Stromal cell of bone marrow (primary cell): ENCODE measurements around the gene NEURL1B.
"Not testable (repeated sequence)": the region's sequence is repeated elsewhere in the genome, so short reads cannot be mapped to it uniquely, and the experiment has no call there.

Experiments
- DNase-seq: peaks from one replicate; pipeline ENCODE4 v3.0.0-alpha.2; 2012; ENCODE audit warnings: low read depth

The NEURL1B gene

DNA sequence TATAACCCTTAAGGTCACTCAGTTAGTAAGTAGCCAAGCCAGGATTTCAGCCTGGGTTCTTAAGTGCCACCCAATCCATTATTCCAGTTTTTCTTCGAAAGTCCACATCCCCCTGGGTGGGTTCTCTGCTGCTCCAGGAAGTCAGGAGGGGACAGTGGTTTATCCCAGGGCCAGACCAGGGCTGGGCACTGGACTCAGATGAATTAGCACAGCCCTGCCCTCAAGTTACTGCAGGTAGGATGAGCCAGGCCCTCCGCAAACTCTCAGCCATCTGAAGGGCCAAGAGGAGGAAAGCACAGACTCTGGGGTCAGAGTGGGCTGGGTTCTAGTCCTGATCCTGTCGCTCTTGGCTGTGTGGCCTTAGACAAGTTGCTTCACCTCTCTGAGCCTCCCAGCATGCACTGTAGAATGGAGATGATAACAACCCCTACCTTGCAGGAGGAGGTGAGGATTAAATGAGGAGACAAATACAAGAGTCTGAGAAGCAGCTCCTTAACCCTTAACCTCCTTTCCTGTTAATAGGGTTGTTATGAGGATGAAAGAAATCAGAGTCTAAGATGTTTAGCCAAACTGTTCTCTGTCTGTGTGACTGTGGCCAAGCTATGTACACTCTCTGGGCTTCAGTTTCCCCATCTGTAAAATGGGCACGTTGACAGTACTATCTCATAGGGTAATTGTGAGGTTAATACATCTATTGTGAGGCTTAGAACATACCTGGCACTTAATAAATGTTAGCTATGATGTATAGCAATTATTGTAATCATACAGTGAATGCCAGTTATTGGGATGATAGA is 6.8 kb upstream of the NEURL1B start:
- no peak for DNase-seq

DNA sequence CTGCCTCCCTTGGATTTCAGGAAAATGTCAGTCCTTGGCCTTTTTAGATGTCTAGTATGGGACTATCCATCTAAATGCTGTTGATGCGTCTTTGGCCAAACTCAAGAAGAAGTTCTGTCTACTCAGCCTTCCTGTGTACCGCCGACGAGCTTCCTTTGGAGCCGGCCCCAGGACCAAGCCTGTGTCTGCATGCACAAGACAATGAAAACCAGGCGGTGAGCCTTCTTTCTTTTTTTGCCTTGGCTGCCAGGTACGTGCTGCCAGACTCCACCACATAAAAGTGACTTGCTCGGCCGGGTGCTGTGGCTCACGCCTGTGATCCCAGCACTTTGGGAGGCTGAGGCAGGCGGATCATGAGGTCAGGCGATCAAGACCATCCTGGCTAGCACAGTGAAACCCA is 6.0 kb upstream of the NEURL1B start:
- DNase-seq = no peak

DNA sequence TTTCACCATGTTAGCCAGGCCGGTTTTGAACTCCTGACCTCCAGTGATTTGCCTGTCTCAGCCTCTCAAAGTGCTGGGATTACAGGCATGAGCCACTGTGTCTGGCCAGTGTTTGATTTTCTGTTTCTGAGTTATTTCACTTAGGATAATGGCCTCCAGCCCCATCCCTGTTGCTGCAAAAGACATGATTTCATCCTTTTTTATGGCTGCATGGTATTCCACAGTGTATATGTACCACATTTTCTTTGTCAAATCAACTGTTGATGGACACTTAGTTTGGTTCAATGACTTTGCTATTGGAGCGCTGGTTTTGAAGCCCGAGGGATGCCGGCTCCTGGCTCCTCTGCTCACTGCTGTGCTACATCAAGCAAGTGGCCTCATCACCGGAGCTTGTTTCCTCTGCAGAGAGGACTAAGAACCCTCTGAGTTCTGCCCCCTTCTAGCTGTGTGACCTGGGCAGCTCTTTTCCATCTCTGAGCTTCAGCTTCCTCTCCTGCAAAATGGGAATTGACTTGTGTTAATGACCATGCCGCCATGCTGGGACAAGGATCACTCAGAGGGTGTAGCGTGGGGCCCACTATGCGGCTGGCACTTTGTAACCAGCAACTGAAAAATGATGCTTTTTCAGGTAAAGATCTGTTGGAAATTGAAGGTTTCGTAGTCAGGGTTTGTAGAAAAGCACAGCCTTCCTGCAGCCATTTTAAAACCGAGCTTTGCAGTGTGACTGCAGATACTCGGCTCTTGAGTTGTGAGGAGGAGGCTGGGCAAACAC is 4.6 kb upstream of the NEURL1B start:
- no peak for DNase-seq

DNA sequence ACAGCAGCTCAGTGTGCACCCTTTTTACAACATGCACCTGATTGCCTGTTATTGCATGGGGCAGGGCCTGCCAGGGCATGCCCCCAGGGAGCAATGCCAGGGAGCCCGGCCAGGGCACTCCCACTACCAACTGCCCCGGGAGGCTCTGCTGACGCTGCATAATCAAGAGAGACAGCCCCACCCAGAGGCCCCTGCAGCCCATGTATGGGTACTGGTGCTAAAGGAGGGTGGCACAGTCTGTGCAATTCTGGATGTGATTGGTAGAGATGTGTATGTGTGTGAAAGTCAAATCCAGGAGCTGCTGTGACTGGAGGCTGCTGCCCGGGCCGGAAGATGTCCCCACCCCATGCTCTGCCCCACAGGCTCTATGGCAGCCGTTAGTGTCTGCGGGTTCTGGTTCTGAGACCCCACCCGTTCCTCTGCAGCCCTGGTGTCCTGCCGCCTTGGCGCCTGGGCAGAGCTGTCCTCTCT is 3.9 kb upstream of the NEURL1B start:
- no peak for DNase-seq

DNA sequence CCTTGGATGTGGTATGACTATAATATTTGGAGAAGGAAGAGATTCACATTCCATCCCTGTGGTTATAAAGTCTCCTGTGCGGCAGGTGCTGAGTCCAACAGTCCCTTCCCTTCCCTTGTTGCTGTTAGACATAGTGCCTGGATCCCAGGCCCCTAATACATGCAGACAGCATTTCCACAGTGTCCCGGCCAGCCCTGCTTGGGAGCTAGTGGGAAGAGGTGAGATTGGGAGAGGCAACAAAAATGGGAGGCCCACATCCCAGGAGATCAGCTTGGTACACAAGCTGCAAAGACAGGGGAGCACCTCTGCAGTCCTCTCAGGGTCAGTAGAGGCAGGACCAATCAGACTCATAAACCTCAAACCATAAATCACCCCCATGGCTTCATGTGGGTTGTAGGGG is 3.3 kb upstream of the NEURL1B start:
- DNase-seq = no peak

DNA sequence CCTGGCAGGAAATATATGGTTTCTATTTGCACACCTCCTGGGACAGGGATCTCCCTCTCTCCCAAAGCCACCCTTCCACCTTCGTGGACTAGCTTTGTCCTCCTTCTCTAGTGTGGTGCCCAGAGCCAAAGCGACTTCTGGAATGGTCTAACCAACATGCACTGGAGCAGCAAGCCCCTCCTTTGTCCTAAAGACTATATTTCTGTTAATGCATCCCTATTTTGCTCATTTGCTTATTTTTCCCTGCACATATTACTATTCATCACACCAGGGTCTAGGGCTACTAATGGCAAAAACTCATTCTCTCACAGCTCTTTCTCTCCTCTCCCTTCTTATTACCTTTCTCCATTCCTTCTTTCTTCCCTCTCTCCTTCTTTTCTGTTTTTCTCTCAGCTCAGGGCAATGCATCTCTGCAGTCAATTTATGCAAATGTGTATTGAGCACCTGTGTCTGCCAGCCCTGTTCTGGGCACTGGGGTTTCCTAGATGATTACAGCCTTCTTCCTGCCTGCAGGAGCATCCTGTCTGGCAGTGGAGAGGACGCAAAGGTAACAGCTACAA is 2.8 kb upstream of the NEURL1B start:
- DNase-seq = no peak

DNA sequence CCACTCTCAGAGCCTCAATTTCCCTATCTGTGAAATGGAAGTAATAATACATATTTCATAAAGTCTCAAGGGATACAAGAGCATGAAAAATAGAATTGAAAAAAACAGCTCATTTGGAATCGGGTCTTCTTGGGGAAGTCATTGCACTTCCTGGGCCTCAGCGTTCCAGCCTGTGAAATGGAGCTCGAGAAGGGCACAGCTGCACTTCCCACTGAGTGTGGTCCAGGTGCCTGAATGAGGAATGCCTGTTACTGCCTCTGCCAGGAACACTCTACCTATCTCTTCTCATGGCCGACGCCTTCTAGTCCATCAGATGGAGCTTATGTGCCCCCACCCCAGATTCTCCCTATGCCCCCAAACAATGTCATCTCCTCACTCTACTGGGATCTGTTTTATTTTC is 924 bp upstream of the NEURL1B start:
- DNase-seq = no peak

DNA sequence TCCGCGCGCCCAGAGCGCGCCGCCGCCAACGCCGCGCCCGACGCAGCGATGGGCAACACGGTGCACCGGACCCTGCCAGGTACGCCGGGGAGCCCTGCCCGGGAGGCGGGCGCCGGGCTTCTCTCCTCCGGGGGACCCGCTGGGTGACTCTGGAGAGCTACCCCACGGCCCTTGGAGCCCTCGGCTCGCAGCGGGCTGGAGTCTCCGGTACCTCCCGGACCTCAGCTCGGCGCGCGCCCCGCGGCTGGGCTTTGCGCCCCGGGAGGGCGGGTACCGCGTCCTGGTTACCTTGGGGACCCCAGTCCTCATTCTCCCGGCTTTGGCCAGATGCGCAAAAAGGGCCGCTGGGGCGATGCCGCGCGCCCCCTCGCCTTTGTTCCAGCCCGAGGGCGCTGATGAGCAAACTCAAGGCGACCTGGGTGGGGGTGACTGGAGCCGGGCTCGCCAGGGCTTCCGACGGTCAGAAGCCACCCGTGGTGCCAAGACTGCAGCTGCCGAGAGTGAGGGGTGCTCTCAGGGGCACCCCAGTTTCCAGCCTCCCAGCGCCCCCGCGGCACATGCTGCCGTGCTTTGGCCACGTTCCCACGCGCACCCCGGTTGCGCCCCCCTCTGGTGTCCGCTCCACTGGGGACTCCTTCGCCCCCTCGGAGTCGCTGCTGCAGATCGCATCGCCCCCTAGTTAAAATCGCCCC is 442 bp downstream of the NEURL1B start:
- no peak for DNase-seq

DNA sequence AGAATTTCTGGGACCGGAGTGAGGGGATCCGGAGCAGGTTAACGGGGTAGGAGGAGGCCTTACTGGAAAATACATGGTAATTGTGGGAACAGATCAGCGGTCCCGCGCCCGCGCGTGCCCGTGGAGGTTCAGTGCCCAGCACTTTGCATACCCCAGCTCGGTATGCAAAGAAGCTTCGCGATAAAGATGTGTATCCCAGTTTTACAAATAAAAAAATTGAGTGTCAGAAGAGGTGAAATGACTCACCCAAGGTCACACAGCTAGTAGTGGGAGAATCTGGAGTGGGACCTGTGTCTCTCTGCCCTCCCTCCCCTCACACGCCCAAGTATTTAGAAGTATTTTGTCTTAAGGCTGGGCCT is 967 bp downstream of the NEURL1B start:
- DNase-seq = no peak

DNA sequence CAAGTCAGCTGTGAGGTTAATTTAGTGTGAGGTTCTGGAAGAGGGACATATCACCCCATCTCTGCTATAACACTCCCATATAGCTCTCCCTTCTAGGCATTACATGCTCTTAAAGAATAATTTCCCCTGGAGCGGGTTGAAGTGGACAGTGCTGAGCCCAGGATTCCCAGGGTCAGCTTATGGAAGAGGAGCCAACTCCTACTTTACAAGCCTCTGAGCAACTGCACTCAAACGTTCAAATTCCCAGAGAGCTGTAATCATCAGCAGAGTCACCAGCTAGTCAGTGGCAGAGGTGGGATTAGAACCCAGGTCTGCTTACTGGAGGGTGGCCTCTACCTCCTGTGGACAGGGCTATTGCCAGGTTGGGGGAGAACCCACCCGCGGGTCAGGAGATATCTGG is 1.4 kb downstream of the NEURL1B start:
- no peak for DNase-seq

DNA sequence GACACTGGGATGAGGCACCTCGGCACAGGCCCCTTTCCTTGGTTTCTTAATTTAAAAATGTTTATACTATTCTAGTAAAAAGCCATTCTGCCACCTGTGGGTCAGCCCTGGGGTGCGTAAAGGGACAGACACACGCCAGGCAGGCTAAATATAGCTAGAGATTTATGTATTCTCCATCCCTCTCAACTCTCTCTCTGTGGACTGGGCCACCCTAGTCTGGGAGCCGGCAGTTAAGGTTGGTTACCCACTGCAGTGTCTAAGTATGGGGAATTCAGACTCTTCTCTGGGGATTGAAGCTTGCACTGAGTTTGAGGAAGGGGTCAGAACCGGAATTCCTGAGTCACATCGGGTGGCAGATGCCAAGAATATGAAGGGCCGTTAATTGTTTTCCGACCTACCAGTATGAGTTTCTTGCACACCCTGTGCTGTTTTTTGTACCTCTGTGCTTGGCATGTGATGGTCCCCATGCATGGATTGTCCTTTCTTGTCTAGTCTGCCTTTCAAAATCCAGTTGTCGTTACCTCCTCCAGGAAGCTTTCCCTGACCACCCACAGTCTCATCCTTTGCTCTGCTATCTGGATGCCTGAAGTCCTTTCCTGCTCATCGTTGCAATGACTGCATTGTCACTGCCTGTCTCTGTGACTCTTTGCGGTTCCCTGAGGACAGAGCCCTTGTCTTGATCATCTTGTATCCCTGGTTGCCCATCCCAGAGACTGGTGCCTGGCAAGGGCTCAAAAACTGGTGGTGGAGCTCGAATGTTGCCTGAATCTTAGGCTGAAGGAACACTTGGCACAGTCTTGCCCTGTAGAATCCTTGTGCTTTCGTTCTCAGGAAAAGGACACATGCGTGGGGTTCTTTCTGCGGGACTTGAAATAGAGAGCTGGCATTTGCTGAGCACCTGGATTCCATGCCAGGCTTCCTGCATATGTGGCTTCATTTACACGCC is 2.1 kb downstream of the NEURL1B start:
- DNase-seq = no peak

DNA sequence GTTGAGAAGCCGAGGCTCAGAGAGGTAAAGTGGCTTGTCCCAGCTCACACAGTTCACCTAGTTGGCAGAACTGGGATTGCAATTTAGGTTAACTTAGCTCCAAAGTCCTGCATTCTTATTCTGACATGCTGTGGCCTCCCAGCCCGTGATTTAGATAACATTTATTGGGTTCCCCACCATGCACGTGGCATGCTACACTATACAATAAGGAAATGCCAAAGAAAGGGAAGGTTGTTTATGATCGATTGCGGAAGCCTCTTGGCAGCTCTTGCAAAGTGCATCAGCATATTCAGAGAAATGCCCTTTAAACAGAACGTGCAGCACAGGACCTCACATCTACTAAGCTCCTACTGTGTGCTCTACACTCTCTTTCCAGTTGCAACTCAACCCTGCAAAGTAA is 3.2 kb downstream of the NEURL1B start:
- DNase-seq = no peak

DNA sequence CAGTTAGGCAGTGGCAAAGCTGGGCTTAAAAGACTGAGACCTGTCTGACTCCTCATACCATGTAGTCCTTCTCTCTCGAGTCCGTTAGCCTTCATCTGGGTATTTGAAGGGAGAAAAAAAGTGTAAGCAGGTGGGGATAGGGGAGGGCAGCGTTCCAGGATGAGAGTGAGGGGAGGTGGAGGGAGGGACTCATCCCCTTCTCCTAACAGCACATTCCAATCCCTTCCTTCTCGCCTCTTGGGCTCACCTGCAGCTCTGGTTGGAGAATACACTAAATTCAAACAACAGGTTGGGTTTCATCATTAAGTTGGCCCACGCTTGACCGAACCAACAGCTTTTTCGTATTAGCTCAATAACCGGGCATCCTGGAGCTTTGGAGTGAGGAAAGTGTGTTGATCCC is 3.6 kb downstream of the NEURL1B start:
- no peak for DNase-seq

DNA sequence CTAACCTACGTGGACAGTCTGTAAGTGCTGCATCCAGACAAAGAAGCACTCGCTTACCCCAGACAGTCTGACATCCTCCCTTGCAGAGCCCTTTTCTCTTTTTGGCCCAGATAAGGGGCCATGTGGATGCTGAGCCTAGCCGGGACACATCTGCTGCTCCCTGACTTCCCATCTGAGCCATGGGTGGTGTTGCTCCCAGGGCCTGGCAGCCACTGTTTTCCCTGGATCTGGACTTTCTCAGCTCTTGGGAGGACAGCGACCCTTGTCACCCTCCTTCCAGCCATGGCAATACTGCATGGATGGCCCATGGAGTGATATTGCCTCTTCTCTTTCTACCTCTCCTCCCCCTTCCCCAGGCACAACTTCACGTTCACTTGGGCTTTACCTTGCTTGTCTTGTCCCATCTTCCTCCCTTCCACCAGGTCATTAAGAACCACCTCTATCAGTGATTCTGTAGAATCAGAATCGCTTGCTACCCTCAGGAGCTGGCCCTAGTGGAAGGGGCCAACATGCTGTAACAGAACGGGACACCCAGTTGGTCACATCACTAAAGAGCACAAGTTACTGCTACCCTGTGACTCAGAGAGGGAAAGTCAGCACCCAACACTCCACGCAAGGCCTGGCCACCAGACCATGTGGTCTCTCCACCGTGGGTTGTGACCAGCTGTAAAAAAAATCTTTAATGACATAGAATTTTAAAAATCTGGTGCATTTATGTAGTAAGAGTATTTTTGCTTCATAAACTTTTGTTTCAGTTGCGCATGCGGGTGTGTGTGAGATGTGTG is 4.4 kb downstream of the NEURL1B start:
- DNase-seq = no peak

DNA sequence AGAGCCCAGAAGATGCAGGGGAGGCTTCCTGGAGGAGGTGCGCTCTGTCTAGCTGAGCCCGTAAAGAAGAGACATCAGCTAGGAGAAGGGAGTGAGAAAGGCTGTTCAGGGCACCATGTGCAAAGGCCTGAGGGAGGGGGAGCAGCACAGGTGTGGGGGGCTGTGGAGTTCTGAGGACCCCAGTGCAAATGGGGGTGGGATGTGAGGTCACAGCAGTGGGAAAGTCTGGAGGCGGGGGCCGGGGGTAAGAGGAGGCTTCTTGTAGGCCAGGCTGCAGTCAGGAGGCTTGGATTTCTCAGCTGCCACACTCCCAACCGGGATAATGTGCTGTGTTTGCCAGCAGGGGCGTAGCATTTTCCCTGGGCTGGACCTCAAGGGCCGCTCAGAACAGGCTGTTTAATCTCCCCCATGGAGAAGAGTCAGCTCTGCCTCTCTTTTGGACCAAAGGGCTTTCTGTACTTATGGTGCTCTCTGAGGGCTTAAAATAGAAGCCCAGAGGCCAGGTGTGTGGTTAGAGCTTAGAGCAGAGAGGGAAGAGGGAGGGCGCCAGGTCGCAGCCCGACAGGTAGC is 5.7 kb downstream of the NEURL1B start:
- DNase-seq = no peak

DNA sequence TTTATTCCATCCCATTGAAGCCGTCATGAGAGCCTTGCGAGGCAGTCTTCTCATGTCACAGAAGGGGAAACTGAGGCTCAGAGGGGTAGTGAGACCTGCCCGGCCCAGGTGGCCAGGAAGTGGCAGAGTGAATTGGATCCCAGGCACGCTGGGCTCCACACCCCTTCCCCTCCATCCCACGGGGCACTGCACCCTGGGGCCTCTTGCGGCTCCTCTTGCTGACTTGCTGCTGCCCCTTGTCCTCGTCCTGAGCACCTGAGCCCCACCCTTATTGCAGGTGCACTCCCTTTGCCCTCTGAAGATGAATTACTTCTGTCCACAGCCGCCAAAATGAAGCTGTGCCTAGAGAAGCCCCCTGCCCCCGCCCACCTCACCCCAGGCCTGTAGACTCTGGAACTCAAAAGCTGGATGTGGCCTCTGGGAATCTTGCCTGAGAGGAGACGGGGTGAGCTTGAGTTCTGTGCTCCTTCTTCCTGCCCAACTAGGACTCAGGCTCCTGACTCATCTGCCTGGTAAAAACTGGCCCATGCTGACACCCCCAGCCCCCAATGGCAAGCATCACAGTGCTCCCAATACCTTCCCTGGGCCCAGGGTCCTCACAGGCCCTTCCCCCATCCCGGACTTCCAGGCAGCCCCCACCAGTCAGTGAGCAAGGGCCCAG is 6.4 kb downstream of the NEURL1B start:
- DNase-seq = no peak

DNA sequence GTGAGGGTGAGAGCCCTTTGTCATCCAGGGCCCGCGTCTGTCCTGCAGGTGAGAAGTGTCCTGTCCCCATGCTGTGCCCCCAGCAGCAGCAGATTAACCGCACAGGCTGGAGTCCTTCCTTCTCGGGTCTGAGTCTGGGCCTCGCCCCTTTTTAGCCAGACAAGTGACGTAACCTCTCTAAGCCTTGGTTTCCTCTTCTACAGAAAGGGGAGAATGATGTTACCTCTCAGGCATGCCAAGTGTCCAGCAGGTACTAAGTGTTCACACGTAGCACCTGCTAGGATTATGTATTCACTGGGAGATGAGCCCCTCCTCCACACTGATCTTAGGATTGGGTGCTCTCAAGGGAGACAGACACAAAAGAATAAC is 6.9 kb downstream of the NEURL1B start:
- no peak for DNase-seq

DNA sequence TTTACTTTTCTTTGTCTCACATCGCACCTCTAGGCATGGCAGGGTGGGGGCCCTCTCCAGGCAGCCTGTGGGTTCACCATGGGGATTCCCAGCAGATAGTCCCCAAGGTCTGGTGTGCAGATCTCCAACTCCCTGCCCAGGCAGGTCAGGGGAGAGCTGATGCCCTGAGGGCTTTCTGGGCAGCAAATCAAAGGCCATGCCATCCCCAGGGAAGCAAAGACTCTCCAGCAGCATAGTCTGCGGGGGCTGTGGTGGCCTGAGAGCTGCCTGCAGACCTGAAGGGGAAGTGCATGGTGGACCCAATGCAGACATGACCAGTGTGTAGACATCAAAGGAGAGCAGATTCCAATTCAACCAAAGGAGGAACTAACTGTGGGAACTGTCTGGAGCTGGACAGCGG is 7.7 kb downstream of the NEURL1B start:
- DNase-seq = no peak

DNA sequence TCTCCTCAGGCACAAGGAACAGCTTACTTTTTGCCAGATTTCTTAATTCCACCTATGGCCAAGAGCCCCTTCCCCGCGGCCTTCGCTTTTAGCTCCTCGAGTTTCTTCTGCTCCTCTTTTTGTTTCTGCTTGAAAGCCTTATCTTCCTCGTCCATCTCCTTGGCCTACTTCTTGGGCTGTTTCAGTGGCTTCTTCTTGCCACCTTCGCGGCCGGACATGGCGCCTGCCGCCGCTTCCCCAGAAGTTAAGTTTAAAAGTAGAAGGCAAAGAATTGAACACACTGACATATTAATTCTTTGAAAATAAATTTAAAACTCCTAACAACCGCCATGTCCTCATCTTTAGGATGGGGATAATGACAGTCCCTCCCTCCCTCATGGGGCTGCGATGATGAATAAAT is 15.4 kb downstream of the NEURL1B start:
- DNase-seq = not testable (repeated sequence)
